ENCODE results near the gene AKT2.

AKT2 gene

GRCh38 chr19:40216777-40217026, 68.4 kb downstream of the AKT2 start:
- Histone ChIP-seq H3K4me1 (no peaks in the 10 kb centered on the region), H3K4me3 (no peak overlapping the region)
- in situ Hi-C loops (cut with MboI; ENCODE audit: low sequenced_read_pairs) = no loop called here

GRCh38 chr19:40216013-40216776, 69.0 kb downstream of the AKT2 start:
- no peak for DNase-seq (ENCODE audit: low spot score in 2 of 2)
- Histone ChIP-seq H3K4me1 (no peaks in the 10 kb centered on the region), H3K9me3 (no peaks in the 10 kb centered on the region), H3K27me3 (ENCODE audit: low read depth) (peaks cover 33% of the 10 kb centered on the region), H3K4me3 (no peak overlapping the region), H3K36me3 (replicated peaks) (no peaks in the 10 kb centered on the region)
- in situ Hi-C loops (cut with MboI; ENCODE audit: low sequenced_read_pairs) = no loop called here

More at GRCh38 chr19:40216777-40217026, 68.4 kb downstream of the AKT2 start:
- Histone ChIP-seq H3K36me3 (replicated peaks) (no peaks in the 10 kb centered on the region), H3K9me3 (no peaks in the 10 kb centered on the region), H3K27me3 (ENCODE audit: low read depth) (peaks cover 33% of the 10 kb centered on the region)
- DNase-seq (ENCODE audit: low spot score in 2 of 2) = no peak

- in situ Hi-C loops (cut with MboI; ENCODE audit: low sequenced_read_pairs) = no loop called here
- Histone ChIP-seq H3K27me3 (ENCODE audit: low read depth) (peaks cover 32% of the 10 kb centered on the region), H3K36me3 (replicated peaks) (no peaks in the 10 kb centered on the region), H3K9me3 (no peaks in the 10 kb centered on the region), H3K4me1 (no peaks in the 10 kb centered on the region), H3K4me3 (no peak overlapping the region)
- no peak for DNase-seq (ENCODE audit: low spot score in 2 of 2)
These were observed 70.2 kb downstream of the AKT2 start for GRCh38 chr19:40214936-40215335.

- Histone ChIP-seq H3K27me3 (ENCODE audit: low read depth) (peaks cover 23% of the 10 kb centered on the region), H3K4me1 (no peaks in the 10 kb centered on the region), H3K36me3 (replicated peaks) (no peaks in the 10 kb centered on the region), H3K9me3 (no peaks in the 10 kb centered on the region), H3K4me3 (no peak overlapping the region)
- in situ Hi-C loops (cut with MboI; ENCODE audit: low sequenced_read_pairs) = no loop called here
- no peak for DNase-seq (ENCODE audit: low spot score in 2 of 2)
These were observed 71.1 kb downstream of the AKT2 start for GRCh38 chr19:40213882-40214570.

- DNase-seq (ENCODE audit: low spot score in 2 of 2) = no peak
- Histone ChIP-seq H3K36me3 (replicated peaks) (no peaks in the 10 kb centered on the region), H3K9me3 (no peaks in the 10 kb centered on the region), H3K4me1 (no peaks in the 10 kb centered on the region), H3K27me3 (ENCODE audit: low read depth) (peaks cover 16% of the 10 kb centered on the region), H3K4me3 (no peak overlapping the region)
- in situ Hi-C loops (cut with MboI; ENCODE audit: low sequenced_read_pairs) = no loop called here
These were observed 71.8 kb downstream of the AKT2 start for GRCh38 chr19:40213251-40213829.

- H3K4me3 ChIP-seq = no peak overlapping the region
- DNase-seq (ENCODE audit: low spot score in 2 of 2) = no peak
- H3K4me1 ChIP-seq = no peaks in the 10 kb centered on the region
- H3K36me3 ChIP-seq (replicated peaks) = no peaks in the 10 kb centered on the region
- H3K27me3 ChIP-seq (ENCODE audit: low read depth) = no peaks in the 10 kb centered on the region
- in situ Hi-C loops (cut with MboI; ENCODE audit: low sequenced_read_pairs) = no loop called here
- no peaks in the 10 kb centered on the region for H3K9me3 ChIP-seq
These were observed 74.3 kb downstream of the AKT2 start for GRCh38 chr19:40210889-40211288.

- Histone ChIP-seq H3K27me3 (ENCODE audit: low read depth) (no peaks in the 10 kb centered on the region), H3K36me3 (replicated peaks) (no peaks in the 10 kb centered on the region), H3K9me3 (no peaks in the 10 kb centered on the region), H3K4me1 (no peaks in the 10 kb centered on the region), H3K4me3 (no peak overlapping the region)
- no peak for DNase-seq (ENCODE audit: low spot score in 2 of 2)
- in situ Hi-C loops (cut with MboI; ENCODE audit: low sequenced_read_pairs) = no loop called here
These were observed 76.5 kb downstream of the AKT2 start for GRCh38 chr19:40208602-40209001.

- in situ Hi-C loops (cut with MboI; ENCODE audit: low sequenced_read_pairs) = no loop called here
- H3K36me3 ChIP-seq (replicated peaks) = no peaks in the 10 kb centered on the region
- DNase-seq (ENCODE audit: low spot score in 2 of 2) = no peak
- no peaks in the 10 kb centered on the region for H3K27me3 ChIP-seq (ENCODE audit: low read depth)
- no peak overlapping the region for H3K4me3 ChIP-seq
- H3K9me3 ChIP-seq = no peaks in the 10 kb centered on the region
- no peaks in the 10 kb centered on the region for H3K4me1 ChIP-seq
These were observed 79.4 kb downstream of the AKT2 start for GRCh38 chr19:40205760-40206159.

- in situ Hi-C loops (cut with MboI; ENCODE audit: low sequenced_read_pairs) = no loop called here
- H3K36me3 ChIP-seq (replicated peaks) = no peaks in the 10 kb centered on the region
- no peaks in the 10 kb centered on the region for H3K9me3 ChIP-seq
- H3K4me3 ChIP-seq = no peak overlapping the region
- H3K4me1 ChIP-seq = no peaks in the 10 kb centered on the region
- no peaks in the 10 kb centered on the region for H3K27me3 ChIP-seq (ENCODE audit: low read depth)
- DNase-seq (ENCODE audit: low spot score in 2 of 2) = no peak
These were observed 80.8 kb downstream of the AKT2 start for GRCh38 chr19:40204381-40204780.

GRCh38 chr19:40200341-40201099, 84.6 kb downstream of the AKT2 start:
- Histone ChIP-seq H3K36me3 (replicated peaks) (no peaks in the 10 kb centered on the region), H3K4me1 (no peaks in the 10 kb centered on the region), H3K4me3 (no peak overlapping the region), H3K9me3 (no peaks in the 10 kb centered on the region), H3K27me3 (ENCODE audit: low read depth) (no peaks in the 10 kb centered on the region)
- DNase-seq (ENCODE audit: low spot score in 2 of 2) = no peak
- in situ Hi-C loops (cut with MboI; ENCODE audit: low sequenced_read_pairs) = no loop called here

GRCh38 chr19:40198272-40198990, 86.7 kb downstream of the AKT2 start:
- Histone ChIP-seq H3K4me3 (no peak overlapping the region), H3K4me1 (no peaks in the 10 kb centered on the region), H3K27me3 (ENCODE audit: low read depth) (no peaks in the 10 kb centered on the region), H3K36me3 (replicated peaks) (no peaks in the 10 kb centered on the region), H3K9me3 (no peaks in the 10 kb centered on the region)
- in situ Hi-C loops (cut with MboI; ENCODE audit: low sequenced_read_pairs) = no loop called here
- DNase-seq (ENCODE audit: low spot score in 2 of 2) = no peak

- DNase-seq (ENCODE audit: low spot score in 2 of 2) = no peak
- Histone ChIP-seq H3K9me3 (no peaks in the 10 kb centered on the region), H3K4me1 (peaks cover 2% of the 10 kb centered on the region; the same call in 1 of the 2 replicates), H3K36me3 (replicated peaks) (no peaks in the 10 kb centered on the region; the same call in 1 of the 2 replicates), H3K4me3 (no peak overlapping the region), H3K27me3 (ENCODE audit: low read depth) (no peaks in the 10 kb centered on the region)
- in situ Hi-C loops (cut with MboI; ENCODE audit: low sequenced_read_pairs) = no loop called here
These were observed 91.6 kb downstream of the AKT2 start for GRCh38 chr19:40193587-40193849.

GRCh38 chr19:40192758-40193586, 92.2 kb downstream of the AKT2 start:
- H3K36me3 ChIP-seq (replicated peaks) = no peaks in the 10 kb centered on the region; the same call in 1 of the 2 replicates
- H3K27me3 ChIP-seq (ENCODE audit: low read depth) = no peaks in the 10 kb centered on the region
- peaks cover 2% of the 10 kb centered on the region; the same call in 1 of the 2 replicates for H3K4me1 ChIP-seq
- in situ Hi-C loops (cut with MboI; ENCODE audit: low sequenced_read_pairs) = no loop called here
- H3K9me3 ChIP-seq = no peaks in the 10 kb centered on the region
- peak overlapping the region; percentile 49 for H3K4me3 ChIP-seq
- DNase-seq (ENCODE audit: low spot score in 2 of 2) = no peak

Data from HAP-1 (cell line).